ENCODE data around the gene MED10. TPM values are rescaled to one million over a fixed set of nuclear protein-coding genes. Genes with fewer than 3 reads are reported as not detected.
A peak's percentile ranks its signal among the peaks of the same experiment; 100 is the strongest.

Gene MED10
- total and polyA plus RNA-seq, 9 of the 15 experiments (the other 6 are each of a cell fraction or from before 2014, with no cell fraction given): 23.8 to 83.4 (median 58.8) TPM

GRCh38 chr5:6408627-6409446 lies 30.5 kb upstream of the MED10 start (continued):
- TF ChIP-seq, protein P1, sequence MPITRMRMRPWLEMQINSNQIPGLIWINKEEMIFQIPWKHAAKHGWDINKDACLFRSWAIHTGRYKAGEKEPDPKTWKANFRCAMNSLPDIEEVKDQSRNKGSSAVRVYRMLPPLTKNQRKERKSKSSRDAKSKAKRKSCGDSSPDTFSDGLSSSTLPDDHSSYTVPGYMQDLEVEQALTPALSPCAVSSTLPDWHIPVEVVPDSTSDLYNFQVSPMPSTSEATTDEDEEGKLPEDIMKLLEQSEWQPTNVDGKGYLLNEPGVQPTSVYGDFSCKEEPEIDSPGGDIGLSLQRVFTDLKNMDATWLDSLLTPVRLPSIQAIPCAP (CRISPR knock-in tag; IDR thresholded peaks at IDR 0.05; ENCODE audit: borderline replicate concordance): no peak
- TF ChIP-seq EWSR1 (IDR thresholded peaks at IDR 0.05; ENCODE audit: borderline replicate concordance, low read depth, partially characterized antibody): no peak
- no peak for TF ChIP-seq SRSF1 (IDR thresholded peaks at IDR 0.05; ENCODE audit: low read depth, low read length)
- TF ChIP-seq SIX5 (IDR thresholded peaks at IDR 0.05; ENCODE audit: borderline replicate concordance in 1 of 2, insufficient read depth in 1 of 2, low read depth in 1 of 2, low read length in 2 of 2): no peak
- TF ChIP-seq RBM39 (optimal IDR thresholded peaks at IDR 0.05; ENCODE audit: low read depth, low read length): no peak
- TF ChIP-seq, protein P2, sequence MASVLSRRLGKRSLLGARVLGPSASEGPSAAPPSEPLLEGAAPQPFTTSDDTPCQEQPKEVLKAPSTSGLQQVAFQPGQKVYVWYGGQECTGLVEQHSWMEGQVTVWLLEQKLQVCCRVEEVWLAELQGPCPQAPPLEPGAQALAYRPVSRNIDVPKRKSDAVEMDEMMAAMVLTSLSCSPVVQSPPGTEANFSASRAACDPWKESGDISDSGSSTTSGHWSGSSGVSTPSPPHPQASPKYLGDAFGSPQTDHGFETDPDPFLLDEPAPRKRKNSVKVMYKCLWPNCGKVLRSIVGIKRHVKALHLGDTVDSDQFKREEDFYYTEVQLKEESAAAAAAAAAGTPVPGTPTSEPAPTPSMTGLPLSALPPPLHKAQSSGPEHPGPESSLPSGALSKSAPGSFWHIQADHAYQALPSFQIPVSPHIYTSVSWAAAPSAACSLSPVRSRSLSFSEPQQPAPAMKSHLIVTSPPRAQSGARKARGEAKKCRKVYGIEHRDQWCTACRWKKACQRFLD (CRISPR knock-in tag; IDR thresholded peaks at IDR 0.05): peak; percentile 56; the same call in 1 of the 2 replicates
- TF ChIP-seq ZNF175 (CRISPR knock-in tag; IDR thresholded peaks at IDR 0.05; ENCODE audit: low read depth): peak; percentile 97
- no peak; the same call in 1 of the 2 replicates for TF ChIP-seq TARDBP (IDR thresholded peaks at IDR 0.05)
- TF ChIP-seq ZNF282 (CRISPR knock-in tag; IDR thresholded peaks at IDR 0.05): no peak
- TF ChIP-seq ZNF121 (CRISPR knock-in tag; conservative IDR thresholded peaks at IDR 0.05): no peak
- 0 out of 2 replicates have a peak, but pooled peaks have one; percentile 48 for TF ChIP-seq HDAC2 (IDR thresholded peaks at IDR 0.05)
- peak; percentile 18; the same call in 1 of the 2 replicates for TF ChIP-seq SMARCE1 (IDR thresholded peaks at IDR 0.05)
- TF ChIP-seq NR2C2 (CRISPR knock-in tag; IDR thresholded peaks at IDR 0.05): no peak
- TF ChIP-seq NR2C2 (tag; IDR thresholded peaks at IDR 0.05): peak; percentile 92

All from K562 (cell line).